WERI-Rb-1 (cell line): ENCODE data around the gene CADM4.
"Not testable (repeated sequence)": the region's sequence is repeated elsewhere in the genome, so short reads cannot be mapped to it uniquely, and the experiment has no call there.

Experiments used
- DNase-seq: peaks from one replicate; pipeline ENCODE4 v3.0.0-alpha.2; 2020
- H3K27ac ChIP-seq: fragments of 250-450 bp; sonication (Bioruptor Pico); 2 replicates; pipeline ENCODE4 v1.5.1; 2020; ENCODE audit warnings: mild to moderate bottlenecking, moderate library complexity
- H3K27me3 ChIP-seq: fragments of 250-450 bp; sonication (Bioruptor Pico); 2 replicates; pipeline ENCODE4 v1.5.1; 2021; ENCODE audit warnings: mild to moderate bottlenecking, low read depth, moderate library complexity; ENCODE audit not compliant: insufficient read depth, severe bottlenecking
- H3K36me3 ChIP-seq: fragments of 250-450 bp; sonication (Bioruptor Pico); 2 replicates; pipeline ENCODE4 v1.5.1; 2020; ENCODE audit warnings: mild to moderate bottlenecking, moderate library complexity
- H3K4me3 ChIP-seq: 2 replicates; pipeline ENCODE4 v1.5.1; 2011; ENCODE audit warnings: low read depth, mild to moderate bottlenecking, control low read depth, low read length
- H3K9me3 ChIP-seq: fragments of 250-450 bp; sonication (Bioruptor Pico); 2 replicates; pipeline ENCODE4 v1.5.1; 2021; ENCODE audit warnings: mild to moderate bottlenecking, moderate library complexity; ENCODE audit not compliant: severe bottlenecking
- CTCF ChIP-seq: IDR thresholded peaks from 2 replicates; pipeline ENCODE4 v1.5.1; 2011; ENCODE audit warnings: low read depth, mild to moderate bottlenecking, control low read depth, inconsistent platforms, low read length

The CADM4 gene

GRCh38 chr19:43606569-43607229 is 33.0 kb downstream of the CADM4 start:
- Histone ChIP-seq H3K4me3 (no peak overlapping the region), H3K36me3 (peaks cover 34% of the 10 kb centered on the region), H3K9me3 (no peaks in the 10 kb centered on the region), H3K27me3 (no peaks in the 10 kb centered on the region), H3K27ac (no peak overlapping the region)
- TF ChIP-seq CTCF, result no peak
- DNase-seq, result no peak

DNA sequence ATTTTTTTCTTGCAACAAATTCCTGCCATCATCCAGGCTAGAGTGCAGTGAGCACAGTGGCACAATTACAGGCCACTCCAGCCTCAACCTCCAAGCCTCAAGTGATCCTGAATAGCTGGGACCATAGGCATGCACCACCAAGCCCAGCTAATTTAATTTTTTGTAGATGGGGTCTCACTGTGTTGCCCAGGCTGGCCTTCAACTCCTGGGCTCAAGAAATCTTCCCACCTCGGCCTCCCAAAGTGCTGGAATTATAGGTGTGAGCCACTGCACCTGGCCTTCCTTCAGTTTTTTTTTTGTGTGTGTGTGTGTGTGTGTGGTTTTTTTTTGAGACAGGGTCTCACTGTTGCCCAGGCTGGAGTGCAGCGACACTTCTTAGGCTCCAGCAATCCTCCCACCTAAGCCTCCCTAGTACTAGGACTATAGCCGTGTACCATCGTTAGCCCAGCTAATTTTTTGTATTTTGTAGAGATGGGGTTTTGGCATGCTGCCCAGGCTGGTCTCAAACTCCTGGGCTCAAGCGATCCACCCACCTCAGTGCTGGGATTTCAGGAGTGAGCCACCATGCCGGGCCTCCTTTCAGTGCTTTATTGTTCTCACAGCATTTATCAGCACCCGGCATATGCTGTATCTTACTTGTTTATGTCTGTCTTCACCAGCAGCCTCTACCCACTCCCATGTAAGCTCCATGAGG is 33.6 kb downstream of the CADM4 start:
- TF ChIP-seq CTCF, result no peak
- H3K36me3 ChIP-seq, result peaks cover 36% of the 10 kb centered on the region
- no peaks in the 10 kb centered on the region for H3K9me3 ChIP-seq
- H3K27me3 ChIP-seq, result no peaks in the 10 kb centered on the region
- no peak overlapping the region for H3K4me3 ChIP-seq
- H3K27ac ChIP-seq, result no peak overlapping the region
- no peak for DNase-seq

GRCh38 chr19:43600326-43600725 is 39.3 kb downstream of the CADM4 start:
- not testable (repeated sequence) for H3K27me3 ChIP-seq, DNase-seq, H3K27ac ChIP-seq, H3K4me3 ChIP-seq, H3K9me3 ChIP-seq
- peaks cover 31% of the 10 kb centered on the region for H3K36me3 ChIP-seq

GRCh38 chr19:43599635-43600295 is 39.9 kb downstream of the CADM4 start:
- Histone ChIP-seq H3K36me3 (peaks cover 32% of the 10 kb centered on the region), H3K27ac (no peak overlapping the region), H3K9me3 (no peaks in the 10 kb centered on the region), H3K4me3 (no peak overlapping the region), H3K27me3 (no peaks in the 10 kb centered on the region)
- no peak for DNase-seq
- TF ChIP-seq CTCF, result no peak

DNA sequence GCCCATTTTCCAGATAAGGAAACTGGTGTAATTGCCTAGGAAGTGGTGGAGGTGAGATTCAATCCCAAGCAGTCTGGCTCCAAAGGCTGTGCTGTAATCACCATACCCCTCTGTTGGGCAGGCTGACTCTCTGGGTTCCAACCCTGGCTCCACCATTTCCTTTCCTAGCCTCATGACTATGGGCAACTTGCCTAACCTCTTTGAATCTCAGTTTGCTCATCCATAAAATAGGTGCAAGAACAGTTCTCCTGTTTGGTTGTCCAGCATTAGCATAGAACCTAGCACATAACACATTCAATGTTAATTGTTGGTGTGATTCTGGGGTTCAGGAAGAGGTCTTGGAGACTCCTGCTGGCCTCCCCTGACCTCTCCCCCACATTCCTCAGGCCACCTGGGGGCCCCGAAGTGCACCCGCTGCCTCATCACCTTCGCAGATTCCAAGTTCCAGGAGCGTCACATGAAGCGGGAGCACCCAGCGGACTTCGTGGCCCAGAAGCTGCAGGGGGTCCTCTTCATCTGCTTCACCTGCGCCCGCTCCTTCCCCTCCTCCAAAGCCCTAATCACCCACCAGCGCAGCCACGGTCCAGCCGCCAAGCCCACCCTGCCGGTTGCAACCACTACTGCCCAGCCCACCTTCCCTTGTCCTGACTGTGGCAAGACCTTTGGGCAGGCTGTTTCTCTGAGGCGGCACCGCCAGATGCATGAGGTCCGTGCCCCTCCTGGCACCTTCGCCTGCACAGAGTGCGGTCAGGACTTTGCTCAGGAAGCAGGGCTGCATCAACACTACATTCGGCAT is 41.0 kb downstream of the CADM4 start:
- no peak overlapping the region for H3K27ac ChIP-seq
- no peak for DNase-seq
- TF ChIP-seq CTCF, result no peak
- no peaks in the 10 kb centered on the region for H3K9me3 ChIP-seq
- no peaks in the 10 kb centered on the region for H3K27me3 ChIP-seq
- no peak overlapping the region for H3K4me3 ChIP-seq
- H3K36me3 ChIP-seq, result peaks cover 43% of the 10 kb centered on the region

DNA sequence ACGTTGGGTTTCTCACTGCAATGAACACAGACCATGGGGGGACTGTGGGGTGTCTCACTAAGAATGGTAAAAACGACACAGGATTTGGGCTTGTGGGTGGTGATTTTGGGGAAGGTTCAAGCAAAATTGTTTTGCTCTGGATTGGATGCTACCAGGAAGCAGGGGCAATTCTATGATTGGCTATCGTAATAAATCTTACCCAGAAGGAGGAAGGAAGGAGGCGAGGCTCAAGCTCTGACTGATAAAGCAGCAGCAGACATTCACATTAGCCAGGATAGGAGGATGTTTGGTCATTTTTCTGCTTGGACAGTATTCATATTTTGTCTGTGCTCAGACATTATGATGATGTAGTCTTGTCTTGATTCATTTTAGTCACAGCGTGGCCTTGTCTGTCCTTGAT is 41.8 kb downstream of the CADM4 start:
- H3K27me3 ChIP-seq, result no peaks in the 10 kb centered on the region
- H3K36me3 ChIP-seq, result peaks cover 51% of the 10 kb centered on the region
- H3K4me3 ChIP-seq, result no peak overlapping the region
- no peak overlapping the region for H3K27ac ChIP-seq
- DNase-seq, result no peak
- H3K9me3 ChIP-seq, result no peaks in the 10 kb centered on the region
- TF ChIP-seq CTCF, result no peak
